AG09319 (cell line): ENCODE data around the gene PINK1.

Experiments
- DNase-seq: peaks from one replicate; pipeline ENCODE4 v3.0.0-alpha.2; 2010; ENCODE audit warnings: low read depth; ENCODE audit errors: extremely low read depth
- TF ChIP-seq, protein P1 (sequence below): IDR thresholded peaks from 2 replicates; pipeline ENCODE4 v1.5.1; 2011; ENCODE audit warnings: low read depth, mild to moderate bottlenecking, inconsistent platforms, low read length, moderate library complexity

The PINK1 gene

GRCh38 chr1:20648438-20648837 lies 15.2 kb downstream of the PINK1 start:
- TF ChIP-seq, protein P1, sequence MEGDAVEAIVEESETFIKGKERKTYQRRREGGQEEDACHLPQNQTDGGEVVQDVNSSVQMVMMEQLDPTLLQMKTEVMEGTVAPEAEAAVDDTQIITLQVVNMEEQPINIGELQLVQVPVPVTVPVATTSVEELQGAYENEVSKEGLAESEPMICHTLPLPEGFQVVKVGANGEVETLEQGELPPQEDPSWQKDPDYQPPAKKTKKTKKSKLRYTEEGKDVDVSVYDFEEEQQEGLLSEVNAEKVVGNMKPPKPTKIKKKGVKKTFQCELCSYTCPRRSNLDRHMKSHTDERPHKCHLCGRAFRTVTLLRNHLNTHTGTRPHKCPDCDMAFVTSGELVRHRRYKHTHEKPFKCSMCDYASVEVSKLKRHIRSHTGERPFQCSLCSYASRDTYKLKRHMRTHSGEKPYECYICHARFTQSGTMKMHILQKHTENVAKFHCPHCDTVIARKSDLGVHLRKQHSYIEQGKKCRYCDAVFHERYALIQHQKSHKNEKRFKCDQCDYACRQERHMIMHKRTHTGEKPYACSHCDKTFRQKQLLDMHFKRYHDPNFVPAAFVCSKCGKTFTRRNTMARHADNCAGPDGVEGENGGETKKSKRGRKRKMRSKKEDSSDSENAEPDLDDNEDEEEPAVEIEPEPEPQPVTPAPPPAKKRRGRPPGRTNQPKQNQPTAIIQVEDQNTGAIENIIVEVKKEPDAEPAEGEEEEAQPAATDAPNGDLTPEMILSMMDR, result no peak

GRCh38 chr1:20648946-20649345 lies 15.7 kb downstream of the PINK1 start:
- DNase-seq, result no peak
- TF ChIP-seq, protein P1, result no peak

More at GRCh38 chr1:20648438-20648837, 15.2 kb downstream of the PINK1 start:
- DNase-seq, result no peak

- TF ChIP-seq, protein P1, result no peak
- DNase-seq, result no peak
These were observed 19.0 kb downstream of the PINK1 start for GRCh38 chr1:20652300-20652699.

GRCh38 chr1:20654104-20654690 lies 20.9 kb downstream of the PINK1 start:
- DNase-seq, result no peak
- TF ChIP-seq, protein P1, result no peak

DNA sequence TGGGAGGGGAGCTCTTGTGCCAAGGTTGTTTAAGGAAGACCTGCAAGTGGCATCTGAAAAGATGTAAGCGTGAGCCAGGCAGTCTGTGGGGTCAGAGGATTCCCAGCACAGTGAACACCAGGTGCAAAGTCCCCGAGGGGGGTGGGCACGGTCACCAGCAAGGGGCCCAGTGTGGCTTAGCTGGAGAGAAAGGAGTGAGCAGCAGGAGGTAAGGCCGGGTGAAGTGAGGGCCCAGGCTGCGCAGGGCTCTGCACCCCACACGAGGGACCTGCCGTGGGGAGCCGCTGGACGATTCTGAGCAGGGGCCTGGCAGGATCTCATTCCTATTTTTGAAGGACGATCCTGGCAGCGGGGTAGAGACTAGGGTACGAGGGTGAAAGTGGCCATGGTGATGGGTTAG lies 23.8 kb downstream of the PINK1 start:
- TF ChIP-seq, protein P1, result no peak
- no peak for DNase-seq

DNA sequence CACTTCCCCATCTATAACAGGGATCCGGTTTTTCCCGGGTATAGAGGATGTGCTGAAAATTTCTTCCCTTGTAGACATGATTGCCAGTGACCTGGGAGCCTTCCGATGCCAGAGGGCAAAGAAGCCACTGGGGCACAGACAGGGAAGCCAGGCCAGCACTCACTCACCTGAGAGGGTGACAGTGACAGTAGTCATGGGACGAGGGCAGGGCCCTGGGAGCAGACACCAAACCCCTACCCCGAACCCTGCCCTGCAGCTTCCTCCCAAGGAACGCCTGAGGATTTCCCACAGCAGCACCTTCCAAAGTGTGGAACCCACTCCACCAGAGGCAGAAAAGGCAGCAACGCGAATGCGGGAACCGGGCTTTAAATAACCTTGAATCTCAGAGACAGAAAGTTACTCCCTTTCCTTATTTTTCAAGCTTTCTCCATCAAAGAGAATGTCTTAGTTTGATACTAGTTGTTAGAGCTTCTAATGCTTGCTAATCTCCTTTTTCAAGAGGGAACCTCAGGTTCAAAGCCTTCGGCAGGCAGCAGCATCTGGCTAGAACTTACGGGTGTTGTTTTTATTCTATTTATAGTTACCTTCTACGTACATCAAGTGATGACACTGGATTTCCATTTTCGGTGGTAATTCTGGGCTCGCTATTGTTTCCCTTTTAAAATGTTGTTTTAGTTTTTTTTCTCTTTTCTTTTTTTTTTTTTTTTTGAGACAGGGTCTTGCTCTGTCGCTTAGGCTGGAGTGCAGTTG lies 25.1 kb downstream of the PINK1 start:
- DNase-seq, result no peak
- TF ChIP-seq, protein P1, result no peak

- no peak for DNase-seq
- TF ChIP-seq, protein P1, result no peak
These were observed 27.1 kb downstream of the PINK1 start for GRCh38 chr1:20660363-20660762.
